ENCODE measurements around the gene ATG13.

DNA sequence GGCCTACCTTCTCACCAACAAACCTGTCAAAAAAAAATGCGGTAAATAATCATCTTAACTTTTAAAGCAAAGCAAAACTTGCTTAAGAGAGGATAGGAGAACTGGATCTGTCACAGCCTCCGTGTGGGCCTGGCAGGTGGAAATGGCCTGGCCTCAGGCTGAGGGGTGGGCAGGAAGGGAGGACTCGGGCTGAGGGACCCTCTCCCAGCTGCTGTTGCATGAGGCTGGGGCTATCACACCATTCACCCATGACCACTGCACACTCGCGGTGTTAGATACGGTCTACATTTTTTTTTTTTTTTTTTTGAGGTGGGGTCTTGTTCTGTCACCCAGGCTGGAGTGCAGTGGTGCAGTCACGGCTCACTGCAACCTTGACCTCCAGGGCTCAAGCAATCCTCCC, 58.6 kb downstream of the ATG13 start:
- TF ChIP-seq, protein P1, sequence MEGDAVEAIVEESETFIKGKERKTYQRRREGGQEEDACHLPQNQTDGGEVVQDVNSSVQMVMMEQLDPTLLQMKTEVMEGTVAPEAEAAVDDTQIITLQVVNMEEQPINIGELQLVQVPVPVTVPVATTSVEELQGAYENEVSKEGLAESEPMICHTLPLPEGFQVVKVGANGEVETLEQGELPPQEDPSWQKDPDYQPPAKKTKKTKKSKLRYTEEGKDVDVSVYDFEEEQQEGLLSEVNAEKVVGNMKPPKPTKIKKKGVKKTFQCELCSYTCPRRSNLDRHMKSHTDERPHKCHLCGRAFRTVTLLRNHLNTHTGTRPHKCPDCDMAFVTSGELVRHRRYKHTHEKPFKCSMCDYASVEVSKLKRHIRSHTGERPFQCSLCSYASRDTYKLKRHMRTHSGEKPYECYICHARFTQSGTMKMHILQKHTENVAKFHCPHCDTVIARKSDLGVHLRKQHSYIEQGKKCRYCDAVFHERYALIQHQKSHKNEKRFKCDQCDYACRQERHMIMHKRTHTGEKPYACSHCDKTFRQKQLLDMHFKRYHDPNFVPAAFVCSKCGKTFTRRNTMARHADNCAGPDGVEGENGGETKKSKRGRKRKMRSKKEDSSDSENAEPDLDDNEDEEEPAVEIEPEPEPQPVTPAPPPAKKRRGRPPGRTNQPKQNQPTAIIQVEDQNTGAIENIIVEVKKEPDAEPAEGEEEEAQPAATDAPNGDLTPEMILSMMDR (conservative IDR thresholded peaks at IDR 0.05; ENCODE audit: low read depth in 2 of 2): no peak
- no peak for TF ChIP-seq POLR2AphosphoS5 (IDR thresholded peaks at IDR 0.05; ENCODE audit: low read depth)
- TF ChIP-seq, protein P2, sequence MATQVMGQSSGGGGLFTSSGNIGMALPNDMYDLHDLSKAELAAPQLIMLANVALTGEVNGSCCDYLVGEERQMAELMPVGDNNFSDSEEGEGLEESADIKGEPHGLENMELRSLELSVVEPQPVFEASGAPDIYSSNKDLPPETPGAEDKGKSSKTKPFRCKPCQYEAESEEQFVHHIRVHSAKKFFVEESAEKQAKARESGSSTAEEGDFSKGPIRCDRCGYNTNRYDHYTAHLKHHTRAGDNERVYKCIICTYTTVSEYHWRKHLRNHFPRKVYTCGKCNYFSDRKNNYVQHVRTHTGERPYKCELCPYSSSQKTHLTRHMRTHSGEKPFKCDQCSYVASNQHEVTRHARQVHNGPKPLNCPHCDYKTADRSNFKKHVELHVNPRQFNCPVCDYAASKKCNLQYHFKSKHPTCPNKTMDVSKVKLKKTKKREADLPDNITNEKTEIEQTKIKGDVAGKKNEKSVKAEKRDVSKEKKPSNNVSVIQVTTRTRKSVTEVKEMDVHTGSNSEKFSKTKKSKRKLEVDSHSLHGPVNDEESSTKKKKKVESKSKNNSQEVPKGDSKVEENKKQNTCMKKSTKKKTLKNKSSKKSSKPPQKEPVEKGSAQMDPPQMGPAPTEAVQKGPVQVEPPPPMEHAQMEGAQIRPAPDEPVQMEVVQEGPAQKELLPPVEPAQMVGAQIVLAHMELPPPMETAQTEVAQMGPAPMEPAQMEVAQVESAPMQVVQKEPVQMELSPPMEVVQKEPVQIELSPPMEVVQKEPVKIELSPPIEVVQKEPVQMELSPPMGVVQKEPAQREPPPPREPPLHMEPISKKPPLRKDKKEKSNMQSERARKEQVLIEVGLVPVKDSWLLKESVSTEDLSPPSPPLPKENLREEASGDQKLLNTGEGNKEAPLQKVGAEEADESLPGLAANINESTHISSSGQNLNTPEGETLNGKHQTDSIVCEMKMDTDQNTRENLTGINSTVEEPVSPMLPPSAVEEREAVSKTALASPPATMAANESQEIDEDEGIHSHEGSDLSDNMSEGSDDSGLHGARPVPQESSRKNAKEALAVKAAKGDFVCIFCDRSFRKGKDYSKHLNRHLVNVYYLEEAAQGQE (IDR thresholded peaks at IDR 0.05; ENCODE audit: unreplicated experiment): no peak
- no peak for TF ChIP-seq JUNB (IDR thresholded peaks at IDR 0.05; ENCODE audit: unreplicated experiment)
- no peak for TF ChIP-seq NANOG (IDR thresholded peaks at IDR 0.05; ENCODE audit: borderline replicate concordance)
- TF ChIP-seq EZH2phosphoT487 (IDR thresholded peaks at IDR 0.05; ENCODE audit: unreplicated experiment): no peak
- TF ChIP-seq EZH2 (IDR thresholded peaks at IDR 0.05; ENCODE audit: low read depth, unreplicated experiment): no peak
- no peak for TF ChIP-seq CREB1 (CRISPR knock-in tag; IDR thresholded peaks at IDR 0.05; ENCODE audit: low read depth)
- TF ChIP-seq, protein P3, sequence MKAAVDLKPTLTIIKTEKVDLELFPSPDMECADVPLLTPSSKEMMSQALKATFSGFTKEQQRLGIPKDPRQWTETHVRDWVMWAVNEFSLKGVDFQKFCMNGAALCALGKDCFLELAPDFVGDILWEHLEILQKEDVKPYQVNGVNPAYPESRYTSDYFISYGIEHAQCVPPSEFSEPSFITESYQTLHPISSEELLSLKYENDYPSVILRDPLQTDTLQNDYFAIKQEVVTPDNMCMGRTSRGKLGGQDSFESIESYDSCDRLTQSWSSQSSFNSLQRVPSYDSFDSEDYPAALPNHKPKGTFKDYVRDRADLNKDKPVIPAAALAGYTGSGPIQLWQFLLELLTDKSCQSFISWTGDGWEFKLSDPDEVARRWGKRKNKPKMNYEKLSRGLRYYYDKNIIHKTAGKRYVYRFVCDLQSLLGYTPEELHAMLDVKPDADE (IDR thresholded peaks at IDR 0.05): no peak
- no peak for TF ChIP-seq ZNF114 (CRISPR knock-in tag; IDR thresholded peaks at IDR 0.05)
- no peak for TF ChIP-seq ZNF331 (CRISPR knock-in tag; IDR thresholded peaks at IDR 0.05; ENCODE audit: low read depth)
